ENCODE measurements around the gene PPM1F.
"Not testable (repeated sequence)": the region's sequence is repeated elsewhere in the genome, so short reads cannot be mapped to it uniquely, and the experiment has no call there.

GRCh38 chr22:21939935-21940334 is 12.7 kb downstream of the PPM1F start:
- TF ChIP-seq POLR2A (IDR thresholded peaks at IDR 0.05; ENCODE audit: low read length); GATA1 (IDR thresholded peaks at IDR 0.05; ENCODE audit: low read depth, low read length): not testable (repeated sequence)
